Subcutaneous adipose tissue (tissue), 4 donors: ENCODE results near the gene SYNGR1. TPM values are rescaled to one million over a fixed set of nuclear protein-coding genes. Genes with fewer than 3 reads are reported as not detected.

Experiments
- CTCF ChIP-seq: fragments of 450-650 bp; IDR thresholded peaks from one replicate; pipeline ENCODE4 v1.5.1; 2016; ENCODE audit warnings: low read depth, mild to moderate bottlenecking, control low read depth, antibody characterized with exemption, moderate library complexity
- total RNA-seq, 4 donors: library from RNA; depleted of rRNA; stranded (reverse); fragments of >200 nt; gene quantifications; one replicate each; pipeline ENCODE4 v1.1.0, GENCODE V29; 2016

Gene SYNGR1
- total RNA-seq, 4 donors from 2014 or later: 2.6 to 15.3 (median 3.7) TPM

GRCh38 chr22:39401301-39401631, 51.5 kb downstream of the SYNGR1 start:
- no peak for TF ChIP-seq CTCF

- TF ChIP-seq CTCF: no peak
These were observed 55.7 kb downstream of the SYNGR1 start for GRCh38 chr22:39405346-39406085.

GRCh38 chr22:39408173-39408572, 58.4 kb downstream of the SYNGR1 start:
- TF ChIP-seq CTCF: no peak

GRCh38 chr22:39408807-39409206, 59.0 kb downstream of the SYNGR1 start:
- TF ChIP-seq CTCF: no peak

GRCh38 chr22:39409516-39410029, 59.8 kb downstream of the SYNGR1 start:
- no peak for TF ChIP-seq CTCF

GRCh38 chr22:39410264-39410663, 60.5 kb downstream of the SYNGR1 start:
- TF ChIP-seq CTCF: no peak

GRCh38 chr22:39414377-39414776, 64.6 kb downstream of the SYNGR1 start:
- TF ChIP-seq CTCF: no peak
